Non-pigmented ciliary epithelial cell (primary cell): ENCODE results near the gene TMEM234.
"Not testable (repeated sequence)": the region's sequence is repeated elsewhere in the genome, so short reads cannot be mapped to it uniquely, and the experiment has no call there.

ENCODE experiments used
- DNase-seq: peaks from one replicate; pipeline ENCODE4 v3.0.0-alpha.2; 2010; ENCODE audit warnings: low read depth

TMEM234 gene

GRCh38 chr1:32221980-32222755, at the start of gene TMEM234, which contains the start of gene EIF3I:
Gene TMEM234, minus strand, starts transcription at chr1:32222353. Its CDS starts 31 bp downstream, at chr1:32222322.
Gene EIF3I, plus strand, starts transcription at chr1:32222407. Its CDS starts 35 bp downstream, at chr1:32222442.
- no peak for DNase-seq

GRCh38 chr1:32269744-32270143, 47.6 kb upstream of the TMEM234 start:
- DNase-seq, result no peak

GRCh38 chr1:32266921-32267591, 44.9 kb upstream of the TMEM234 start:
- no peak for DNase-seq

DNA sequence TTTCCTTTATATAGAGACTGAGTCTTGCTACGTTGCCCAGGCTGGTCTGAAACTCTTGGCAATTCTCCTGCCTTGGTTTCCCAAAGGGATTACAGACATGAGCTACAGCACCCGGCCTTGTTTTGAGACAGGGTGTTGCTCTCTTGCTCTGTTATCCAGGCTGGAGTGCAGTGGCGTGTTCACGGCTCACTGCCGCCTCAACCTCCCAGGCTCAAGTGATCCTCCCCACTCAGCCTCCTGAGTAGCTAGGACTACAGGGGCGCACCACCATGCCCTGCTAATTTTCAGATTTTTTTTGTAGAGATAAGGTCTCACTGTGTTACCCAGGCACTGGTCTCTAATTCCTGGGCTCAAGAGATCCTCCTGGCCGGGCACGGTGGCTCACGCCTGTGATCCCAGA, 43.7 kb upstream of the TMEM234 start:
- DNase-seq, result no peak

- DNase-seq, result no peak
These were observed 41.6 kb upstream of the TMEM234 start for GRCh38 chr1:32263744-32264143.

DNA sequence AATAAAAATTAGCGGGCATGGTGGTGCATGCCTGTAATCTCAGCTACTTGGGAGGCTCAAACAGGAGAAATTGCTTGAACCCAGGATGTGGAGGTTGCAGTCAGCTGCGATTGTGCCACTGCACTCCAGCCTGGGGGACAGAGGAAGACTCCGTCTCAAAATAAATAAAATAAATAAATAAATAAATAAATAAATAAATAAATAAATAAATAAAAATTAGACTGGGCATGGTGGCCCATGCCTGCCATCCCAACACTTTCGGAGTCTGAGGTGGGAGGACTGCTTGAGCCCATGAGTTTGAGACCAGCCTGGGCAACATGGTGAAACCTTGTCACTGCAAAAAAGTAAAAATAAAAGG, 41.1 kb upstream of the TMEM234 start:
- DNase-seq, result not testable (repeated sequence)

DNA sequence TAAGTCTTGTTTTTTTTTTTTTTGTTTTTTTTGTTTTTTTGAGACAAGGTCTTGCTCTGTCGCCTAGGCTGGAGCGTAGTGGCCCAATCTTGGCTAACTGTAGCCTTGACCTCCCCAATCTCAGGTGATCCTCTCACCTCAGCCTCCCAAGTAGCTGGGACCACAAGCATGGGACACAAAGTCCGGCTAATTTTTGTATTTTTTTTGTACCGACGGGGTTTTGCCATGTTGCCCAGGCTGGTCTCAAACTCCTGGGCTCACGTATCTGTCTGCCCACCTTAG, 35.0 kb upstream of the TMEM234 start:
- no peak for DNase-seq

- no peak for DNase-seq
These were observed 34.5 kb upstream of the TMEM234 start for GRCh38 chr1:32256473-32257226.

DNA sequence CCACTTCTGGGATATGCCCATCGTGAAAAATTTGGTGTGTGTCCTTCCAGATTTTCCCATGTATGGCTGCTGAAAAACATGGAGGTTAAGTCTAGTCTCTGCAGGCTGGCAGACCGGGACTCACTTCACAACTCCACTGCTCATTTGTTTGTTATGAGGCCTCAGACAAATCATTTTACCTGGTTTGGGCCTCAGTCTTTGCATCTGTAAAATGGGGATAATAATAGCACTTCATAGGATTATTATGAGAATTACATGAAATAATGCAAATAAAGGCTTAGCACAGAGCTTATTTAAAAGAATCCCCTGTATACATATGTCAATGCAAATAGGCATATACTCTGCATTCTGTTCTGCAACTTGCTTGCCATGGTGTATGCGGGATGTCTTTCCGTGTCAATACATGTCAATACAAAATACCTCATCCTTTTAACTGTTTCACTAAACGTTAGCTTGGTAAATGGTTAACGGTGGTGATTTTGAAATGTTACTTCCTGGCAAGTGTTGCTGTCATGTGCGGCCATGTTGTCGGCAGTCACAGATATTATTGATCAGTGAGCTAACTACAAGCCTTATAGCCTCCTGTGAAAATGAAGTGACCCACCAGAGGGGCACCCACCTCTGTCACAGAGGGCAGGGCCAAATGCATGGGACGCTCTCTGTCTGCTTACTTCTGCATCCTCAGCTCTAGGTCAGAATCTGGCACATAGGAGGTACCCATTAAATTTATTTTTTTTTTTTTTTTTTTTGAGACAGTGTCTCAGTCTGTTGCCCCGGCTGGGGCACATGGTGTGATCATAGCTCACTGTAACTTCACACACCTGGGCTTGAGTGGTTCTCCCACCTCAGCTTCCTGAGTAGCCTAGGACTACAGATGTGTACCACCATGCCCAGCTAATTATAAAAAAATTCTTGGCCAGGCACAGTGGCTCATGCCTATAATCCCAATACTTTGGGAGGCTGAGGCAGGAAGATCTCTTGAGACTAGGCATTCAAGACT, 33.2 kb upstream of the TMEM234 start:
- no peak for DNase-seq

GRCh38 chr1:32250893-32251716, 29.0 kb upstream of the TMEM234 start, which contains the start of gene LCK:
Gene LCK, plus strand, starts transcription at chr1:32251265. Its CDS starts 23,065 bp downstream, at chr1:32274330.
- DNase-seq, result no peak

GRCh38 chr1:32249831-32250525, 27.8 kb upstream of the TMEM234 start:
- no peak for DNase-seq

- no peak for DNase-seq
These were observed 26.1 kb upstream of the TMEM234 start for GRCh38 chr1:32247983-32248889.

GRCh38 chr1:32247452-32247851, 25.3 kb upstream of the TMEM234 start:
- no peak for DNase-seq

DNA sequence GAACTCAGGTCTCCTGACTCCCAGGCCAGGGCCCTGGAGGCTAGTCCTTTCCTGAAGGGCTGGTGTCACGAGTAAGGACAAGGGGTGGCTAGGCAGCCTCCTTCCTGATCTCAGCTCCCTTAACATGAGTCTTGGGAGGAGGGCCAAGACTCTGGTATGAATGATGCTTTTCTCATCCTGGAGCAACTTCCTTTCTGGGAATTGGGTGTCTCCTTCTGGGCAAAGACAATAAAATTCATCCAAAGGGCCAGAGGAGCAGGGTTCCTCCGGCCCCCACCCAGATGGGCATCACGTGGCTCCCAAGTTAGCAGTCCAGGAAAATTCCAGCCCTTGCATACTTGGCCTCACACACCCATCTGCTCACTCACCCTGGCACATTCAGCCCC, 24.7 kb upstream of the TMEM234 start, which contains the start of gene FAM167B:
Gene FAM167B, plus strand, starts transcription at position 335 of the 386 bp plus-strand sequence. CDS start 200 bp downstream, outside the sequence.
- no peak for DNase-seq

- DNase-seq, result no peak
These were observed 20.2 kb upstream of the TMEM234 start for GRCh38 chr1:32242341-32242851.

DNA sequence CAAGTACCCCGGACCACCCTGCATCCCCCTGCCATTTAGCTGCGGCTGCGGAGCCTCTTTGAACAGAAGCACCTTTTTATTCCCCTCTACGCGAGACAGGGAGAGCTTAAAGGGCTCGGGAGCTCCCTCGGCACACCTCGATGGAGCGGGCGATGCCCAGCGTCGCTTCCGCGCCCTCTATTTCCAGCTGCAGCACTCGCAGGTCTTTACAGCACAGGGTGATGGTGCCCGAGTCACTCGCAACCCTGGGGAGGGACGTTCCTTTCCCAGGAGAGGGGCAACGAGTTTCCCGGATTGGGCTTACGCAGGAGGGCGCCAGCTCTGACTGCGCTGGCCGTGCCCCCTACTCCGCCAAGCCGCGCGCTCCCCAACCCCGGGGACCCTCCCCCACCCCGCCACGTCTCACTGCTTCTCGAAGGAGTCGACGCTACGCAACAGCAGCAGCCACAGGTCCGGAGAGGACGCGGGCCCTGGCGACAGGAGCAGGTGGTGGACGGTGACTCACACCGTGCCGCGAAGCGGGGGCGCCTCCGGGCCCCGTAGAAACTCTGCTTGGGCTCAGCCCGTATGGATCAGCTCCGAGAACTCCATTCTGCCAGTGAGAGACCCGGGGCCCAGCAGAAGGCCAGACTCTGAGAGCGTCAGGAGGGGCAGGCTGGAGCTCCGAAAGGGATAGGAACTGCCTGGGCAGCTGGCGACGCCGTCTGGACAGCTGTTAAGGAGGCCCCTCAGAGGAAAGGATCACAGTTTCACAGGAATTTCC, 19.0 kb upstream of the TMEM234 start:
- DNase-seq, result no peak

GRCh38 chr1:32240140-32240951, 18.2 kb upstream of the TMEM234 start:
- no peak for DNase-seq
